HCT116 (cell line): ENCODE data around the gene ADI1. TPM values are rescaled to one million over a fixed set of nuclear protein-coding genes. Genes with fewer than 3 reads are reported as not detected.

ENCODE experiments used
- ATAC-seq: fragments of 200-7000 bp; cut with Tn5 transposase; 2 replicates; pipeline ENCODE4 v1.9.1; 2020; ENCODE audit warnings: mild to moderate bottlenecking, moderate library complexity
- BruUV-seq: library from RNA; stranded (reverse); fragments of 400-500 nt; replicated peaks from 2 replicates; lab custom pipeline; 2021; lab: Mats Ljungman, UMichigan
- CTCF ChIA-PET: fragments of 300-600 bp; sonication (Branson Sonifier 250); formaldehyde crosslinking; loops from one replicate; lab custom pipeline; 2021; ENCODE audit warnings: antibody characterized with exemption; lab: Charles Lee
- POLR2A ChIA-PET: fragments of 300-600, 350-600 bp; sonication (Branson Sonifier 250); formaldehyde crosslinking; loops from one replicate; lab custom pipeline; 2021; ENCODE audit warnings: antibody characterized with exemption; lab: Charles Lee
- RAD21 ChIA-PET, 2 experiments: fragments of 300-600 bp; sonication (Branson Sonifier 250); formaldehyde crosslinking; loops; one replicate each; lab custom pipeline; 2023; ENCODE audit warnings: low total read pairs in 2 of 2; ENCODE audit not compliant: uncharacterized antibody in 2 of 2, unreplicated experiment in 2 of 2, low non-redundant PET in 1 of 2; lab: Charles Lee
- DNase-seq: peaks from one replicate; pipeline ENCODE4 v3.0.0-alpha.2; 2010; ENCODE audit warnings: low read depth, low spot score
- H2AFZ ChIP-seq: fragments of 200-600 bp; shearing (Covaris generic), sonication (generic); 2 replicates; pipeline ENCODE4 v1.6.1; 2017; ENCODE audit warnings: low read depth, mixed run types, mixed read lengths, antibody characterized with exemption, low read length; ENCODE audit not compliant: poor library complexity, severe bottlenecking
- H3K27ac ChIP-seq: 2 replicates; pipeline ENCODE4 v1.5.1; 2012; ENCODE audit warnings: low read depth, low read length
- H3K27me3 ChIP-seq: fragments of 200-600 bp; sonication (generic); 2 replicates; pipeline ENCODE4 v1.6.1; 2016; ENCODE audit warnings: mixed run types, low read length, mixed read lengths; ENCODE audit not compliant: insufficient read depth
- H3K36me3 ChIP-seq, 2 experiments: fragments of 200-500 bp in 1 of 2; fragments of 200-600 bp in 1 of 2; sonication (Bioruptor generic) in 1 of 2; sonication (generic) in 1 of 2; 2 replicates each; pipeline versions ENCODE4 v1.5.1 to v1.6.1; 2014 to 2016; ENCODE audit warnings: low read length in 2 of 2, inconsistent platforms in 1 of 2, mixed read lengths in 1 of 2, mixed run types in 1 of 2; ENCODE audit not compliant: insufficient read depth in 2 of 2, control insufficient read depth in 1 of 2
- H3K4me1 ChIP-seq, 2 experiments: fragments of 200-600 bp in 1 of 2; sonication (generic) in 1 of 2; 2 replicates each; pipeline versions ENCODE4 v1.5.1 to v1.6.1; 2012 to 2017; ENCODE audit warnings: low read length in 2 of 2, inconsistent platforms in 1 of 2, mild to moderate bottlenecking in 1 of 2, mixed read lengths in 1 of 2, mixed run types in 1 of 2, moderate library complexity in 1 of 2; ENCODE audit not compliant: insufficient read depth in 2 of 2, control insufficient read depth in 1 of 2
- H3K4me2 ChIP-seq: fragments of 200-600 bp; sonication (generic); 2 replicates; pipeline ENCODE4 v1.6.1; 2017; ENCODE audit warnings: mixed run types, low read length, mixed read lengths
- H3K4me3 ChIP-seq, 2 experiments: fragments of 200-600 bp in 1 of 2; sonication (generic) in 1 of 2; replicated peaks in 1 of 2; 2 replicates each; pipeline ENCODE4 v1.5.1; 2011 to 2016; ENCODE audit warnings: low read length in 2 of 2, control low read depth in 1 of 2, low read depth in 1 of 2, mild to moderate bottlenecking in 1 of 2, mixed read lengths in 1 of 2, mixed run types in 1 of 2
- H3K79me2 ChIP-seq: fragments of 200-600 bp; sonication (generic); 2 replicates; pipeline ENCODE4 v1.6.1; 2017; ENCODE audit warnings: mild to moderate bottlenecking, mixed run types, low read length, moderate library complexity, mixed read lengths; ENCODE audit not compliant: insufficient read depth
- H3K9ac ChIP-seq: fragments of 200-600 bp; sonication (generic); 2 replicates; pipeline ENCODE4 v1.6.1; 2016; ENCODE audit warnings: low read length, mixed read lengths
- H3K9me2 ChIP-seq: fragments of 200-600 bp; sonication (generic), shearing (Covaris generic); 2 replicates; pipeline ENCODE4 v1.6.1; 2017; ENCODE audit warnings: mixed run types, mild to moderate bottlenecking, moderate library complexity; ENCODE audit not compliant: insufficient read depth
- H3K9me3 ChIP-seq, 2 experiments: fragments of 200-500 bp in 1 of 2; fragments of 200-600 bp in 1 of 2; sonication (Bioruptor generic) in 1 of 2; sonication (generic) in 1 of 2; 2 replicates each; pipeline ENCODE4 v1.6.1; 2014 to 2017; ENCODE audit warnings: low read length in 2 of 2, mixed read lengths in 2 of 2, inconsistent platforms in 1 of 2, low read depth in 1 of 2, mild to moderate bottlenecking in 1 of 2, mixed run types in 1 of 2, moderate library complexity in 1 of 2; ENCODE audit not compliant: control insufficient read depth in 1 of 2, insufficient read depth in 1 of 2
- H4K20me1 ChIP-seq: fragments of 200-600 bp; sonication (generic), shearing (Covaris generic); 2 replicates; pipeline ENCODE4 v1.6.1; 2017; ENCODE audit warnings: mixed run types, mild to moderate bottlenecking, moderate library complexity; ENCODE audit not compliant: insufficient read depth
- CBX3 ChIP-seq: IDR thresholded peaks from 2 replicates; pipeline ENCODE4 v1.6.1; 2012; ENCODE audit warnings: low read depth
- CEBPB ChIP-seq: IDR thresholded peaks from 2 replicates; pipeline ENCODE4 v1.6.1; 2012; ENCODE audit warnings: low read depth
- FOSL1 ChIP-seq: IDR thresholded peaks from 2 replicates; pipeline ENCODE4 v1.6.1; 2012; ENCODE audit warnings: low read depth
- JUND ChIP-seq: IDR thresholded peaks from 2 replicates; pipeline ENCODE4 v1.6.1; 2012
- MAX ChIP-seq: IDR thresholded peaks from 2 replicates; pipeline ENCODE4 v1.6.1; 2012
- POLR2A ChIP-seq: IDR thresholded peaks from 2 replicates; pipeline ENCODE4 v1.7.0; 2011; ENCODE audit warnings: borderline replicate concordance; ENCODE audit not compliant: insufficient read depth, insufficient read length; ENCODE audit errors: extremely low read depth
- POLR2AphosphoS5 ChIP-seq: IDR thresholded peaks from 2 replicates; pipeline ENCODE4 v1.6.1; 2011; ENCODE audit warnings: mild to moderate bottlenecking, low read depth, low read length, moderate library complexity
- RAD21 ChIP-seq: IDR thresholded peaks from 2 replicates; pipeline ENCODE4 v1.6.1; 2012; ENCODE audit warnings: low read depth, mild to moderate bottlenecking
- SIN3A ChIP-seq: IDR thresholded peaks from 2 replicates; pipeline ENCODE4 v1.6.1; 2012; ENCODE audit warnings: low read depth
- SP1 ChIP-seq: IDR thresholded peaks from 2 replicates; pipeline ENCODE4 v1.6.1; 2012; ENCODE audit warnings: low read depth
- SRF ChIP-seq: IDR thresholded peaks from 2 replicates; pipeline ENCODE4 v1.6.1; 2012; ENCODE audit warnings: low read depth
- TCF7L2 ChIP-seq: IDR thresholded peaks from 2 replicates; pipeline ENCODE4 v1.7.0; 2011; ENCODE audit warnings: borderline replicate concordance, inconsistent platforms; ENCODE audit not compliant: insufficient read depth, insufficient read length; ENCODE audit errors: extremely low read depth
- YY1 ChIP-seq: IDR thresholded peaks from 2 replicates; pipeline ENCODE4 v1.6.1; 2011; ENCODE audit warnings: low read length, low read depth, moderate library complexity, mild to moderate bottlenecking; ENCODE audit not compliant: insufficient replicate concordance; ENCODE audit errors: extremely low read depth
- ZFX ChIP-seq: fragments of 450-650 bp; IDR thresholded peaks from 2 replicates; pipeline ENCODE4 v1.6.1; 2017
- ZNF274 ChIP-seq: fragments of 200-500 bp; sonication (Bioruptor generic); IDR thresholded peaks from 2 replicates; pipeline ENCODE4 v1.6.1; 2014; ENCODE audit warnings: mild to moderate bottlenecking, low read depth, low read length, inconsistent platforms
- intact Hi-C: fragments of 100-400 bp; cut with micrococcal nuclease; formaldehyde crosslinking; loops from 2 replicates; pipeline ENCODE4 v1.10.0; 2022
- total RNA-seq: library from RNA; stranded (reverse); gene quantifications from one replicate; pipeline ENCODE4 v1.2.1, GENCODE V29; 2021; ENCODE audit not compliant: unreplicated experiment

ADI1 gene
- total RNA-seq, 1 experiment from 2014 or later, result 27.0 TPM

- no peak overlapping the region for H3K27ac ChIP-seq
- no peaks in the 10 kb centered on the region for H3K9me2 ChIP-seq
- ATAC-seq, result no peak
- ChIA-PET CTCF (no interaction called here), POLR2A (no interaction called here), RAD21 (no interaction called here)
- intact Hi-C loops, result no loop called here
- H4K20me1 ChIP-seq, result no peaks in the 10 kb centered on the region
- no peak for DNase-seq
- H3K4me3 ChIP-seq, result no peak overlapping the region
- no peaks in the 10 kb centered on the region for H3K27me3 ChIP-seq
- no peaks in the 10 kb centered on the region for H3K4me1 ChIP-seq
- H3K9ac ChIP-seq, result no peak overlapping the region
- no peak overlapping the region for H3K4me2 ChIP-seq
- H3K36me3 ChIP-seq, result no peaks in the 10 kb centered on the region
- no TSS peak for BruUV-seq
- H2AFZ ChIP-seq, result no peak overlapping the region
- H3K79me2 ChIP-seq, result no peaks in the 10 kb centered on the region
- no peaks in the 10 kb centered on the region for H3K9me3 ChIP-seq
- TF ChIP-seq SRF, result no peak
- TF ChIP-seq SIN3A, result no peak
- TF ChIP-seq POLR2AphosphoS5, result no peak
- TF ChIP-seq RAD21, result no peak
- no peak for TF ChIP-seq YY1
- TF ChIP-seq POLR2A, result no peak
- TF ChIP-seq TCF7L2, result no peak
- no peak for TF ChIP-seq JUND
- TF ChIP-seq CBX3, result no peak
- no peak for TF ChIP-seq FOSL1
- no peak for TF ChIP-seq ZNF274
- TF ChIP-seq SP1, result no peak
- TF ChIP-seq CEBPB, result no peak
- no peak for TF ChIP-seq ZFX
- no peak for TF ChIP-seq MAX
Measured at GRCh38 chr2:3485166-3485565, 34.2 kb downstream of the ADI1 start.
